Astrocyte (in vitro differentiated cells and primary cell): Measurements from ENCODE around the gene IL4I1. TPM values are rescaled to one million over a fixed set of nuclear protein-coding genes. Genes with fewer than 3 reads are reported as not detected.

Experiments
- DNase-seq: peaks from one replicate; pipeline ENCODE4 v3.0.0-alpha.2; 2010; ENCODE audit warnings: low read depth
- FAIRE-seq: peaks from 2 replicates; lab custom pipeline; 2011; peaks lifted over from hg19 to GRCh38; lab: Jason Lieb, UNC
- H2AFZ ChIP-seq: 2 replicates; pipeline ENCODE4 v1.6.0; 2012; ENCODE audit warnings: low read depth, low read length, inconsistent platforms
- H3K27ac ChIP-seq: 2 replicates; pipeline ENCODE4 v1.5.1; 2011; ENCODE audit warnings: low read depth, low read length, inconsistent platforms
- H3K27me3 ChIP-seq: 2 replicates; pipeline ENCODE4 v1.6.0; 2011; ENCODE audit warnings: low read length, inconsistent platforms; ENCODE audit not compliant: insufficient read depth
- H3K36me3 ChIP-seq: 2 replicates; pipeline ENCODE4 v1.5.1; 2011; ENCODE audit warnings: low read length, inconsistent platforms; ENCODE audit not compliant: insufficient read depth
- H3K4me1 ChIP-seq: 2 replicates; pipeline ENCODE4 v1.5.1; 2011; ENCODE audit warnings: low read length, inconsistent platforms; ENCODE audit not compliant: insufficient read depth
- H3K4me2 ChIP-seq: 2 replicates; pipeline ENCODE4 v1.6.0; 2012; ENCODE audit warnings: low read length, inconsistent platforms
- H3K4me3 ChIP-seq: 2 replicates; pipeline ENCODE4 v1.5.1; 2011; ENCODE audit warnings: low read depth, mild to moderate bottlenecking, low read length, inconsistent platforms; ENCODE audit not compliant: insufficient read depth
- H3K79me2 ChIP-seq: 2 replicates; pipeline ENCODE4 v1.6.0; 2012; ENCODE audit warnings: mild to moderate bottlenecking, low read length, inconsistent platforms; ENCODE audit not compliant: insufficient read depth
- H3K9ac ChIP-seq: 2 replicates; pipeline ENCODE4 v1.6.0; 2012; ENCODE audit warnings: mild to moderate bottlenecking, low read length, inconsistent platforms
- H3K9me3 ChIP-seq: 2 replicates; pipeline ENCODE4 v1.5.1; 2012; ENCODE audit warnings: low read depth, mild to moderate bottlenecking, low read length, inconsistent platforms; ENCODE audit not compliant: insufficient read depth
- H4K20me1 ChIP-seq: 2 replicates; pipeline ENCODE4 v1.6.0; 2012; ENCODE audit warnings: low read length, inconsistent platforms; ENCODE audit not compliant: insufficient read depth
- H3K27ac Mint-ChIP-seq: one replicate; pipeline ENCODE4 v1.8.0; 2021; ENCODE audit warnings: mild to moderate bottlenecking, mixed read lengths; ENCODE audit not compliant: unreplicated experiment
- H3K27me3 Mint-ChIP-seq: one replicate; pipeline ENCODE4 v1.8.0; 2021; ENCODE audit warnings: low read depth, mixed read lengths; ENCODE audit not compliant: unreplicated experiment
- H3K36me3 Mint-ChIP-seq: one replicate; pipeline ENCODE4 v1.8.0; 2021; ENCODE audit warnings: low read depth, mixed read lengths; ENCODE audit not compliant: unreplicated experiment
- H3K4me1 Mint-ChIP-seq: one replicate; pipeline ENCODE4 v1.8.0; 2021; ENCODE audit warnings: low read depth, mixed read lengths; ENCODE audit not compliant: unreplicated experiment
- H3K4me3 Mint-ChIP-seq: one replicate; pipeline ENCODE4 v1.8.0; 2021; ENCODE audit warnings: mild to moderate bottlenecking, moderate library complexity, mixed read lengths; ENCODE audit not compliant: unreplicated experiment
- H3K9me3 Mint-ChIP-seq: one replicate; pipeline ENCODE4 v1.8.0; 2021; ENCODE audit warnings: mild to moderate bottlenecking, mixed read lengths; ENCODE audit not compliant: unreplicated experiment
- EZH2 ChIP-seq: IDR thresholded peaks from 2 replicates; pipeline ENCODE4 v1.6.1; 2012; ENCODE audit warnings: mild to moderate bottlenecking, low read length, inconsistent platforms; ENCODE audit not compliant: insufficient read depth
- total RNA-seq: library from RNA; stranded (reverse); gene quantifications from 2 replicates; pipeline ENCODE4 v1.2.1, GENCODE V29; 2021
- TF ChIP-seq, protein P1 (sequence below): IDR thresholded peaks from 2 replicates; pipeline ENCODE4 v1.5.1; 2011; ENCODE audit warnings: low read depth, mild to moderate bottlenecking, inconsistent platforms, low read length, moderate library complexity; ENCODE audit not compliant: insufficient read depth

The IL4I1 gene
- total RNA-seq, 1 donor from 2014 or later, result 0.27 TPM

DNA sequence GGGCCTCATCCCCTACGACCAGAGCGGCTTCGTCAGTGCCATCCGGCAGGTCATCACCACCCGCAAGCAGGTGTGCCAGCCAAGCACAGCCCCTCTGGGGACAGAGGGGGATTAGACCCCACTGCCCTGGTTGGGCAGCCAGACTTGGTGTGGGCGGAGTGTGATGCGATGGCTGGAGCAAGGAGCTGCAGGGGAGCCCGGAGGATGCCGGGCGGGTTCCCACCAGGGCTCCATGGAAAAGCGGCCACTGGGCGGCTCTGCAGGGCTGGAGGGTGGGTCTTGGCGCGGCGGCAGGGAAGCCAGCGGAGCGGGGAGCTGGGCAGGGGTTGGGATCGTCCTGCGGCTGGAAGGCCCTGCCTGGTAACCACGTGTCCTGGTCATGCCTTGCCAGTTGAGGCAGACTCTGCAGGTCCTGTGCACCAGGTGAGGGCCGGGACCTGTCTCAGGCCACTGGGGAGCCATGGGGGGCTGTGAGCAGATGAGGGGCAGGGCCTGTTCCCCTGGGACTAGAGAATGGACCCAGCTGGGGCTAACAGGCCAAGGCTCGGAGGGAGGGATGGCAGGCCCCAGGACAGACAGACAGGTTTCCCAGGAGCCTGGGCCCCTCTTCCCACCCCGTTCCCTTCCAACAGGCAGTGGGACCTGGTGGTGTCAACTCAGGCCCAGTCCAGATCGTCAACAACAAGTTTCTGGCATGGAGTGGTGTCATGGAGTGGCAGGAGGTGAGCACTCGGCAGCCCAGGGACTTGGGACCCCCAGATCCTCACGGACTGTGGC is 39.4 kb downstream of the IL4I1 start:
- Histone ChIP-seq H3K9ac (no peak overlapping the region), H2AFZ (no peak overlapping the region), H4K20me1 (peaks cover 80% of the 10 kb centered on the region), H3K36me3 (no peaks in the 10 kb centered on the region), H3K27ac (no peak overlapping the region), H3K4me1 (peaks cover 43% of the 10 kb centered on the region), H3K9me3 (no peaks in the 10 kb centered on the region), H3K79me2 (peaks cover 48% of the 10 kb centered on the region), H3K4me2 (no peak overlapping the region), H3K4me3 (no peak overlapping the region), H3K27me3 (no peaks in the 10 kb centered on the region)
- Mint-ChIP-seq H3K9me3 (peaks cover under 1% of the 10 kb centered on the region), H3K4me1 (peaks cover 18% of the 10 kb centered on the region), H3K4me3 (no peak overlapping the region), H3K36me3 (peaks cover 5% of the 10 kb centered on the region), H3K27me3 (no peaks in the 10 kb centered on the region), H3K27ac (no peak overlapping the region)
- FAIRE-seq, result no peak
- no peak for DNase-seq
- TF ChIP-seq, protein P1, sequence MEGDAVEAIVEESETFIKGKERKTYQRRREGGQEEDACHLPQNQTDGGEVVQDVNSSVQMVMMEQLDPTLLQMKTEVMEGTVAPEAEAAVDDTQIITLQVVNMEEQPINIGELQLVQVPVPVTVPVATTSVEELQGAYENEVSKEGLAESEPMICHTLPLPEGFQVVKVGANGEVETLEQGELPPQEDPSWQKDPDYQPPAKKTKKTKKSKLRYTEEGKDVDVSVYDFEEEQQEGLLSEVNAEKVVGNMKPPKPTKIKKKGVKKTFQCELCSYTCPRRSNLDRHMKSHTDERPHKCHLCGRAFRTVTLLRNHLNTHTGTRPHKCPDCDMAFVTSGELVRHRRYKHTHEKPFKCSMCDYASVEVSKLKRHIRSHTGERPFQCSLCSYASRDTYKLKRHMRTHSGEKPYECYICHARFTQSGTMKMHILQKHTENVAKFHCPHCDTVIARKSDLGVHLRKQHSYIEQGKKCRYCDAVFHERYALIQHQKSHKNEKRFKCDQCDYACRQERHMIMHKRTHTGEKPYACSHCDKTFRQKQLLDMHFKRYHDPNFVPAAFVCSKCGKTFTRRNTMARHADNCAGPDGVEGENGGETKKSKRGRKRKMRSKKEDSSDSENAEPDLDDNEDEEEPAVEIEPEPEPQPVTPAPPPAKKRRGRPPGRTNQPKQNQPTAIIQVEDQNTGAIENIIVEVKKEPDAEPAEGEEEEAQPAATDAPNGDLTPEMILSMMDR, result no peak
- TF ChIP-seq EZH2, result no peak

DNA sequence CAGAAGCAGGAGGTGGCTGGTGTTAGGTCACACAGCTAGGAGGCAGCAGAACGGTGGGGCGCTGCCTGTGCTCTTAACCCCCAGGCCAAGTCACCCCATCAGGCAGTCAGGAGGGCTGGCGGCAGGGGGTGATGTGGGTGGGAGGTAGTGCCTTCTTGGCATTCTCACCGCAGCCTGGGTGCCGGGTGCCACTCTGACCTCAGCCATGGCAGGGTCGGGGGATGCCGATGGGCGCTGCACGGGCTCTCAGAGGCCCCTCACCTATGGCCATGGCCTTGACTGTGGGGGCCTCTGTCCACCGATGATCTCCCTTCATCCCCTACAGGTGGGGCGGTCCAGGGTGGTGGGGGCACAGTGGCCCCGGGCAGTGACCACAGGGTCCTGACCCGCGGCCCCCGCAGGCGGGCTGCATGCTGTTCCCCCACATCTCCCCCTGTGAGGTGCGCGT is 40.1 kb downstream of the IL4I1 start:
- Histone ChIP-seq H3K9me3 (no peaks in the 10 kb centered on the region), H3K9ac (no peak overlapping the region), H4K20me1 (peaks cover 85% of the 10 kb centered on the region), H3K27ac (no peak overlapping the region), H3K4me1 (peaks cover 48% of the 10 kb centered on the region), H3K79me2 (peaks cover 54% of the 10 kb centered on the region), H3K4me3 (no peak overlapping the region), H3K27me3 (no peaks in the 10 kb centered on the region), H3K36me3 (no peaks in the 10 kb centered on the region), H3K4me2 (no peak overlapping the region), H2AFZ (no peak overlapping the region)
- TF ChIP-seq, protein P1, result no peak
- TF ChIP-seq EZH2, result no peak
- H3K9me3 Mint-ChIP-seq, result peaks cover 2% of the 10 kb centered on the region
- H3K27ac Mint-ChIP-seq, result no peak overlapping the region
- DNase-seq (no peak), FAIRE-seq (no peak)
- peaks cover 19% of the 10 kb centered on the region for H3K4me1 Mint-ChIP-seq
- no peak overlapping the region for H3K4me3 Mint-ChIP-seq
- peaks cover 5% of the 10 kb centered on the region for H3K36me3 Mint-ChIP-seq
- H3K27me3 Mint-ChIP-seq, result no peaks in the 10 kb centered on the region
